Type B pancreatic cell (in vitro differentiated cells): ENCODE data around the gene PANX1. TPM values are rescaled to one million over a fixed set of nuclear protein-coding genes. Genes with fewer than 3 reads are reported as not detected.
"Not testable (repeated sequence)": the region's sequence is repeated elsewhere in the genome, so short reads cannot be mapped to it uniquely, and the experiment has no call there.

Experiments
- DNase-seq: peaks from one replicate; pipeline ENCODE4 v3.0.0; 2021; ENCODE audit warnings: mixed read lengths; ENCODE audit not compliant: unreplicated experiment; ENCODE audit errors: extremely low spot score
- H3K27ac Mint-ChIP-seq: 2 replicates; pipeline ENCODE4 v1.8.0; 2021; ENCODE audit warnings: mild to moderate bottlenecking, mixed read lengths
- H3K27me3 Mint-ChIP-seq: 2 replicates; pipeline ENCODE4 v1.8.0; 2021; ENCODE audit warnings: mixed read lengths
- H3K36me3 Mint-ChIP-seq: 2 replicates; pipeline ENCODE4 v1.8.0; 2021; ENCODE audit warnings: mixed read lengths
- H3K4me1 Mint-ChIP-seq: one replicate; pipeline ENCODE4 v1.8.0; 2021; ENCODE audit warnings: mixed read lengths; ENCODE audit not compliant: unreplicated experiment
- H3K4me3 Mint-ChIP-seq: 2 replicates; pipeline ENCODE4 v1.8.0; 2021; ENCODE audit warnings: mild to moderate bottlenecking, mixed read lengths
- H3K9me3 Mint-ChIP-seq: 2 replicates; pipeline ENCODE4 v1.8.0; 2021; ENCODE audit warnings: mixed read lengths
- CTCF ChIP-seq: fragments of 200-600 bp; sonication (generic); conservative IDR thresholded peaks from 2 replicates; pipeline ENCODE4 v1.5.0; 2021; ENCODE audit warnings: antibody characterized with exemption, mild to moderate bottlenecking
- total RNA-seq: library from RNA; stranded (reverse); gene quantifications from 2 replicates; pipeline ENCODE4 v1.2.1, GENCODE V29; 2021; ENCODE audit warnings: low replicate concordance

PANX1 gene
- total RNA-seq, 1 donor from 2014 or later, result 26.1 TPM

GRCh38 chr11:94151903-94152677, 23.4 kb downstream of the PANX1 start:
- Mint-ChIP-seq H3K27ac (peak overlapping the region; percentile 87), H3K4me1 (peaks cover 52% of the 10 kb centered on the region), H3K27me3 (no peaks in the 10 kb centered on the region), H3K4me3 (peak overlapping the region; percentile 24), H3K9me3 (no peaks in the 10 kb centered on the region), H3K36me3 (peaks cover 21% of the 10 kb centered on the region)
- DNase-seq, result no peak
- TF ChIP-seq CTCF, result no peak

- Mint-ChIP-seq H3K27me3 (no peaks in the 10 kb centered on the region), H3K27ac (peak overlapping the region; percentile 87), H3K9me3 (no peaks in the 10 kb centered on the region), H3K4me1 (peaks cover 49% of the 10 kb centered on the region), H3K4me3 (peak overlapping the region; percentile 24), H3K36me3 (peaks cover 21% of the 10 kb centered on the region)
- TF ChIP-seq CTCF, result no peak
- DNase-seq, result no peak
Measured at GRCh38 chr11:94152678-94153065, 24.0 kb downstream of the PANX1 start.

- TF ChIP-seq CTCF, result no peak
- no peaks in the 10 kb centered on the region for H3K27me3 Mint-ChIP-seq
- peak overlapping the region; percentile 87 for H3K27ac Mint-ChIP-seq
- no peaks in the 10 kb centered on the region for H3K9me3 Mint-ChIP-seq
- H3K36me3 Mint-ChIP-seq, result peaks cover 21% of the 10 kb centered on the region
- H3K4me1 Mint-ChIP-seq, result peaks cover 43% of the 10 kb centered on the region
- H3K4me3 Mint-ChIP-seq, result no peak overlapping the region
- DNase-seq, result no peak
Measured at GRCh38 chr11:94153320-94153719, 24.7 kb downstream of the PANX1 start.

- Mint-ChIP-seq H3K27ac (no peak overlapping the region), H3K27me3 (no peaks in the 10 kb centered on the region), H3K4me1 (peaks cover 36% of the 10 kb centered on the region), H3K4me3 (no peak overlapping the region), H3K36me3 (peaks cover 21% of the 10 kb centered on the region), H3K9me3 (no peaks in the 10 kb centered on the region)
- no peak for TF ChIP-seq CTCF
- DNase-seq, result no peak
Measured at GRCh38 chr11:94154095-94154856, 25.6 kb downstream of the PANX1 start.

- H3K27me3 Mint-ChIP-seq, DNase-seq, H3K9me3 Mint-ChIP-seq, H3K4me3 Mint-ChIP-seq, H3K27ac Mint-ChIP-seq: not testable (repeated sequence)
- peaks cover 28% of the 10 kb centered on the region for H3K36me3 Mint-ChIP-seq
- H3K4me1 Mint-ChIP-seq, result peaks cover 14% of the 10 kb centered on the region
Measured at GRCh38 chr11:94157339-94157738, 28.7 kb downstream of the PANX1 start.

GRCh38 chr11:94168882-94169281, 40.2 kb downstream of the PANX1 start:
- H3K36me3 Mint-ChIP-seq, result peaks cover 42% of the 10 kb centered on the region
- no peak for TF ChIP-seq CTCF
- no peaks in the 10 kb centered on the region for H3K4me1 Mint-ChIP-seq
- no peak overlapping the region for H3K27ac Mint-ChIP-seq
- no peaks in the 10 kb centered on the region for H3K27me3 Mint-ChIP-seq
- no peak for DNase-seq
- H3K4me3 Mint-ChIP-seq, result no peak overlapping the region
- no peaks in the 10 kb centered on the region for H3K9me3 Mint-ChIP-seq
